H9 (cell line): ENCODE results near the gene APBA2. TPM values are rescaled to one million over a fixed set of nuclear protein-coding genes. Genes with fewer than 3 reads are reported as not detected.

Experiments
- DNase-seq: peaks from one replicate; pipeline ENCODE4 v3.0.0-alpha.2; 2017
- H2AFZ ChIP-seq: one replicate; pipeline ENCODE4 v1.6.1; 2013; ENCODE audit warnings: mild to moderate bottlenecking, low read length, control low read depth, moderate library complexity
- H2AK5ac ChIP-seq: 2 replicates; pipeline ENCODE4 v1.6.1; 2013; ENCODE audit warnings: low read length, control low read depth, mixed read lengths; ENCODE audit not compliant: insufficient read length
- H2BK120ac ChIP-seq: one replicate; pipeline ENCODE4 v1.6.1; 2013; ENCODE audit warnings: low read depth, mild to moderate bottlenecking, low read length, control low read depth, inconsistent platforms; ENCODE audit not compliant: poor library complexity, severe bottlenecking
- H2BK12ac ChIP-seq: 2 replicates; pipeline ENCODE4 v1.6.1; 2013; ENCODE audit warnings: low read length, control low read depth, mixed read lengths, low read depth; ENCODE audit not compliant: insufficient read length
- H2BK15ac ChIP-seq: 2 replicates; pipeline ENCODE4 v1.6.1; 2013; ENCODE audit warnings: low read depth, low read length, control low read depth
- H2BK20ac ChIP-seq: one replicate; pipeline ENCODE4 v1.6.1; 2013; ENCODE audit warnings: low read depth, mild to moderate bottlenecking, low read length, control low read depth, inconsistent platforms; ENCODE audit not compliant: poor library complexity, severe bottlenecking
- H2BK5ac ChIP-seq: 2 replicates; pipeline ENCODE4 v1.6.1; 2013; ENCODE audit warnings: low read length, control low read depth, mixed read lengths; ENCODE audit not compliant: insufficient read length
- H3K14ac ChIP-seq: 2 replicates; pipeline ENCODE4 v1.6.1; 2013; ENCODE audit warnings: low read length, control low read depth; ENCODE audit not compliant: insufficient read depth
- H3K18ac ChIP-seq: 2 replicates; pipeline ENCODE4 v1.6.1; 2013; ENCODE audit warnings: low read depth, mild to moderate bottlenecking, mixed read lengths, low read length, control low read depth; ENCODE audit not compliant: insufficient read length
- H3K23ac ChIP-seq: 2 replicates; pipeline ENCODE4 v1.6.1; 2013; ENCODE audit warnings: low read length, control low read depth, mixed read lengths, low read depth; ENCODE audit not compliant: insufficient read length
- H3K23me2 ChIP-seq: 2 replicates; pipeline ENCODE4 v1.6.1; 2013; ENCODE audit warnings: low read depth, mild to moderate bottlenecking, mixed read lengths, low read length, control low read depth; ENCODE audit not compliant: insufficient read length, poor library complexity, severe bottlenecking
- H3K27ac ChIP-seq: 2 replicates; pipeline ENCODE4 v1.5.1; 2013; ENCODE audit warnings: low read length, control low read depth, mixed read lengths, low read depth; ENCODE audit not compliant: insufficient read length
- H3K27me3 ChIP-seq: 2 replicates; pipeline ENCODE4 v1.6.1; 2013; ENCODE audit warnings: low read length, control low read depth, inconsistent platforms; ENCODE audit not compliant: insufficient read depth
- H3K4ac ChIP-seq: 2 replicates; pipeline ENCODE4 v1.6.1; 2013; ENCODE audit warnings: low read depth, mild to moderate bottlenecking, control low read depth, inconsistent platforms, low read length, moderate library complexity
- H3K4me1 ChIP-seq: 2 replicates; pipeline ENCODE4 v1.6.1; 2013; ENCODE audit warnings: low read length, control low read depth, inconsistent platforms; ENCODE audit not compliant: insufficient read depth
- H3K4me2 ChIP-seq: 2 replicates; pipeline ENCODE4 v1.6.1; 2013; ENCODE audit warnings: low read length, control low read depth, mixed read lengths; ENCODE audit not compliant: insufficient read length, insufficient read depth
- H3K56ac ChIP-seq: 2 replicates; pipeline ENCODE4 v1.6.1; 2013; ENCODE audit warnings: low read depth, mild to moderate bottlenecking, mixed read lengths, low read length, control low read depth; ENCODE audit not compliant: insufficient read length
- H3K79me1 ChIP-seq: 2 replicates; pipeline ENCODE4 v1.6.1; 2013; ENCODE audit warnings: low read depth, mild to moderate bottlenecking, moderate library complexity, low read length, control low read depth, inconsistent platforms; ENCODE audit not compliant: insufficient read depth, poor library complexity, severe bottlenecking
- H3K79me2 ChIP-seq: 2 replicates; pipeline ENCODE4 v1.6.1; 2013; ENCODE audit warnings: low read length, control low read depth, inconsistent platforms; ENCODE audit not compliant: insufficient read depth
- H3K9ac ChIP-seq: 2 replicates; pipeline ENCODE4 v1.6.1; 2013; ENCODE audit warnings: low read length, control low read depth, mixed read lengths; ENCODE audit not compliant: insufficient read length; ENCODE audit errors: extremely low read depth
- H3K9me3 ChIP-seq: one replicate; pipeline ENCODE4 v1.6.1; 2013; ENCODE audit warnings: low read depth, low read length, inconsistent platforms; ENCODE audit not compliant: control insufficient read depth
- H3T11ph ChIP-seq: one replicate; pipeline ENCODE4 v1.6.1; 2013; ENCODE audit warnings: mild to moderate bottlenecking, low read length, control low read depth, inconsistent platforms
- H4K20me1 ChIP-seq: one replicate; pipeline ENCODE4 v1.6.1; 2013; ENCODE audit not compliant: control insufficient read depth, insufficient read length, insufficient read depth
- H4K5ac ChIP-seq: 2 replicates; pipeline ENCODE4 v1.6.1; 2013; ENCODE audit warnings: low read depth, mild to moderate bottlenecking, mixed read lengths, low read length, control low read depth; ENCODE audit not compliant: insufficient read length
- H4K8ac ChIP-seq: replicated peaks from 2 replicates; pipeline ENCODE4 v1.6.1; 2013; ENCODE audit warnings: low read length, control low read depth, mixed read lengths, low read depth; ENCODE audit not compliant: insufficient read length
- H4K91ac ChIP-seq: 2 replicates; pipeline ENCODE4 v1.6.1; 2013; ENCODE audit warnings: low read depth, mild to moderate bottlenecking, moderate library complexity, mixed read lengths, low read length, control low read depth; ENCODE audit not compliant: insufficient read length
- H3K27ac Mint-ChIP-seq, 3 experiments: 2 replicates in 2 of 3; 3 replicates in 1 of 3; pipeline ENCODE4 v1.8.0; 2020 to 2021; ENCODE audit warnings: mixed read lengths in 3 of 3, mild to moderate bottlenecking in 1 of 3, moderate library complexity in 1 of 3
- H3K27me3 Mint-ChIP-seq: 2 replicates; pipeline ENCODE4 v1.8.0; 2021; ENCODE audit warnings: low read depth, mild to moderate bottlenecking, moderate library complexity, mixed read lengths
- H3K36me3 Mint-ChIP-seq, 3 experiments: 2 replicates in 2 of 3; 3 replicates in 1 of 3; pipeline ENCODE4 v1.8.0; 2020 to 2021; ENCODE audit warnings: low read depth in 3 of 3, mixed read lengths in 3 of 3; ENCODE audit not compliant: insufficient read depth in 1 of 3
- H3K4me1 Mint-ChIP-seq, 2 experiments: 2 replicates each; pipeline ENCODE4 v1.8.0; 2020; ENCODE audit warnings: mixed read lengths in 2 of 2
- H3K4me3 Mint-ChIP-seq, 2 experiments: 2 replicates in 1 of 2; 3 replicates in 1 of 2; pipeline ENCODE4 v1.8.0; 2020 to 2021; ENCODE audit warnings: mild to moderate bottlenecking in 2 of 2, mixed read lengths in 2 of 2, moderate library complexity in 1 of 2
- H3K9me3 Mint-ChIP-seq, 2 experiments: 2 replicates in 1 of 2; 3 replicates in 1 of 2; pipeline ENCODE4 v1.8.0; 2020; ENCODE audit warnings: mild to moderate bottlenecking in 2 of 2, mixed read lengths in 2 of 2, moderate library complexity in 1 of 2
- CTCF ChIP-seq: fragments of 200-600 bp; sonication (generic); conservative IDR thresholded peaks from 3 replicates; pipeline ENCODE4 v1.8.0; 2021; ENCODE audit warnings: antibody characterized with exemption, mild to moderate bottlenecking
- WGBS: extraction: QIAGEN DNeasy Blood & Tissue Kit; methylation state at CpG from one replicate; pipeline ENCODE4 v1.1.7; 2013; ENCODE audit warnings: missing lambda C conversion rate, low lambda C conversion rate, mixed read lengths; ENCODE audit not compliant: insufficient read length; ENCODE audit errors: extremely low coverage; 5-methylcytosine and 5-hydroxymethylcytosine counted together
- total RNA-seq: library from RNA; stranded (reverse); gene quantifications from 2 replicates; pipeline ENCODE4 v1.2.1, GENCODE V29; 2021

The APBA2 gene
- total RNA-seq, 1 experiment from 2014 or later, result 14.3 TPM

DNA sequence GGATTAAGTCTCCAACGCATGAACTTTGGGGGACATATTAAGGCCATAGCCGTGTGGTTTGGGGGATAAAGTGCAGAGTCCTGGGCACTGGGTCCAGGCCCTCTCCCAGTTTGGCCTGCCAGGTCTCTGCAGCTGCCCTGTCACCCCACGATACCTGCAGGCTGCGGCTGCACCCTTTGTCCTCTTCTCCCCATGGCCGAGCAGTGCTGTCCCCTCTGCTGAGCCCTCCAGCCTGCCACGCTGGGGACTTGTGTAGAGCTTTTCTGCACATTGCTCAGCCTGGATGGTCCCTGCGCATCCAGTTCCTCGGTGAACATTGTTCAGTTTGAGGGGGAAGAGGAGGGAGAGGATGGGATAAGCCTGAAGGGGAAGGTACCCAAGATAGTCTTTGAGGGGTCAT lies 167.2 kb downstream of the APBA2 start:
- Histone ChIP-seq H3K56ac (no peak overlapping the region), H3T11ph (no peak overlapping the region), H4K8ac (no peak overlapping the region), H3K79me1 (no peaks in the 10 kb centered on the region), H2BK12ac (no peak overlapping the region), H3K4me1 (peaks cover 15% of the 10 kb centered on the region; the same call in 1 of the 2 replicates), H3K4ac (no peak overlapping the region), H2AFZ (no peak overlapping the region), H3K14ac (no peak overlapping the region), H2BK20ac (no peak overlapping the region), H3K27ac (no peak overlapping the region), H3K23ac (no peak overlapping the region), H3K9me3 (no peaks in the 10 kb centered on the region), H4K5ac (no peak overlapping the region), H2BK120ac (no peak overlapping the region), H3K27me3 (no peaks in the 10 kb centered on the region), H3K79me2 (no peaks in the 10 kb centered on the region), H4K91ac (no peak overlapping the region), H4K20me1 (no peaks in the 10 kb centered on the region), H2BK15ac (no peak overlapping the region), H3K18ac (no peak overlapping the region), H3K23me2 (no peaks in the 10 kb centered on the region), H2AK5ac (no peak overlapping the region), H3K4me2 (no peak overlapping the region), H3K9ac (no peak overlapping the region), H2BK5ac (no peak overlapping the region)
- no peak overlapping the region for H3K4me3 Mint-ChIP-seq
- H3K4me1 Mint-ChIP-seq, result peaks cover 20 to 26% of the 10 kb centered on the region in 2 experiments
- DNase-seq, result no peak
- no peaks in the 10 kb centered on the region for H3K27me3 Mint-ChIP-seq
- H3K9me3 Mint-ChIP-seq, result peaks cover 9 to 13% of the 10 kb centered on the region in 2 experiments; a peak in 4 of 5 replicates
- WGBS, result no CpG with 5 or more reads among the region's 8 CpGs
- H3K27ac Mint-ChIP-seq, result no peak overlapping the region
- no peak for TF ChIP-seq CTCF
- H3K36me3 Mint-ChIP-seq, result peaks cover 5 to 11% (median 7%) of the 10 kb centered on the region in 3 experiments; a peak in 6 of 7 replicates
